HG03521 (cell line): ENCODE data around the gene CHST8.

Experiments
- ATAC-seq: cut with Tn5 transposase; IDR thresholded peaks from one replicate; pipeline ENCODE4 v1.9.1; 2021; ENCODE audit warnings: mild to moderate bottlenecking, moderate library complexity; ENCODE audit not compliant: unreplicated experiment

CHST8 gene

GRCh38 chr19:33756177-33756576 lies 134.4 kb downstream of the CHST8 start:
- ATAC-seq = no peak

- no peak for ATAC-seq
Observed at GRCh38 chr19:33758541-33759013, 136.8 kb downstream of the CHST8 start.

DNA sequence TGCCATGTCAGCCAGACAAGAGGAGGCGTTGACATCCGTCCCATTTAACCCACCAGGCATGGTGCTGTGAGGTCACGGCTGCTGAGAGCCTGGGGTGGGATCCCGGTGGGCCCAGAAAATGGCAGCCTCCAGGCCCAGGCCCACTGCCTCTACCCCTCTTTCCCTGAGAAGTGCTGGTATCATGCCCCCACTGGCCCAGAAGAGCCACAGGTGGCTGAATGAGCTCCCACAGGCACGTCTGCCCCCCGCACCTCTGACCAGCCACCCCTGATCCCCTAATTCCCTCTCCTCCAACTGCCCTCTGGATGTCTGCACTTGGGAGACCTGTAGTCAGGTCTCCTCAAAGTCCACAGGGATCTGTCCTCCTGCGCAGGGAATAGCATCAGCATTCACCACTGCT lies 137.6 kb downstream of the CHST8 start:
- ATAC-seq = no peak

- no peak for ATAC-seq
Observed at GRCh38 chr19:33763633-33764371, 142.0 kb downstream of the CHST8 start.

GRCh38 chr19:33766623-33767022 lies 144.9 kb downstream of the CHST8 start:
- ATAC-seq = no peak

GRCh38 chr19:33767898-33768413 lies 146.2 kb downstream of the CHST8 start:
- no peak for ATAC-seq

DNA sequence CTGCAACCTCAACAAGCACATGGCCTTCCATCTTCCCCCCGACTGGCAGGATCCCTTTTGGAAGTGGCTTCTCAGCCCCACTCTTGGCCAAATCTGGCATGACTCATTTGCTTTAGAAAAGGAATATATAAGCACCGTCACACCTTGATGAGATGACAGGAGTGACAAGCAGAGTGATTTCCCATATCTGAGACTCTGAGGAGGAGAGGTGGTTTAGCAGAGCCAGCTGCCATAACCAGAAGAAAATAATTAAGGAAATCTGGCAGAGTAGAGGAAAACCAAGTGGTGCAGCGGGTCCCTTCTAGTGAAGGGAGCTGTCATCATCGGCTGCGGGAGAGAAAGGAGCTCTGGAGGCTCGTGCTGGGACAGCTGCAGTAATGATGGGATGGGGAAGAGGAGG lies 147.5 kb downstream of the CHST8 start:
- no peak for ATAC-seq

DNA sequence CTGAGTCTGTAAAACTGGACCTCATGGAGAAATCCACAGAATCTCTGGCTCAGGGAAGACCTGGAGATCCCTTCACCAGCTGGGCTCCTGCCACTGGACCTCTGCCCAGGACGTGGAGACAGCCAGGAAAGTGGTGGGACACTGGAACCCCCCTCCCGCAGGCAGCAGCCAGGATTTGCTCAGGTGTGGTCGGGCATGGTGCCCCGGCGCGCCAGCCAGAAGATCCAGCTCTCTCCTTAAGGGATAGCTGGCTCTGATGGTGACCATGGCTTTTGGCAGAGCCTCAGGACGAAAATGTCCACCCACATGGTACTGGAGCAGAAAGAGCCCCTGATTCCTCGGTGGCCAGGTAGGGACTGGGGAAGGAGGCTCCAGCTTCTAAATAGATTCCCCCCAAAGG lies 148.4 kb downstream of the CHST8 start:
- no peak for ATAC-seq

DNA sequence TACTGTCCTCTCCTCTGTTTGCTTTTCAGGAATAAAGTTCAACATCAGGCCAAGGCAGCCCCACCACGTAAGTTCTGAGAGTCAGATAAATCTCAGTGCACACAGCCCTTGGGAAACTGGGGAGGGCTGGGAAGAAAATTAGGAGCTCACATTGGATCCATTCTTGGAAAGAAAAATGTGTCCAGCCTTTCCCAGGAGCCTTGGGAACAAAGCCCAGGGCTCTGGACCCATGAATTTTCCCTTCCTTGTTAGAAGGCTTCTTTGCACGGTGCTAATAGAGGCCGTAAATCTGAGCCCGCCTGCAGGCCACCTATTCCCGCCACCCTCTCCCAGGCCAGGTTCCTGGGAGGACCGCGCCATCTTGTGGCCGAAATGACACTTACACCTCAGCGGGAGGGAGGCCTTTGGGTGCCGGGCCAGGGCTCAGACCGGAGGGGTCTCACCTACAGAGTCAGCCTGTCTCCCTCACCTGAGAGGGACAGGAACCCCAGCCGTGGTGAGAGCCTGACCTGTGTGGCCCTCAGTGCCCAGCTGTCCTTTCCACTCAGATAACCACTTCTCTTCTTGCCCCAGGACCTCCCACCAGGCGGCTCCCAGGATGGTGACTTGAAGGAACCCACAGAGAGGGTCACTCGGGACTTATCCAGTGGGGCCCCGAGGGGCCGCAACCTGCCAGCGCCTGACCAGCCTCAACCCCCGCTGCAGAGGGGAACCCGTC lies 149.8 kb downstream of the CHST8 start:
- ATAC-seq = no peak

- ATAC-seq = no peak
Observed at GRCh38 chr19:33772102-33772857, 150.5 kb downstream of the CHST8 start.

GRCh38 chr19:33772858-33773180 lies 151.1 kb downstream of the CHST8 start:
- ATAC-seq = no peak

- no peak for ATAC-seq
Observed at GRCh38 chr19:33773704-33774624, 152.2 kb downstream of the CHST8 start.

DNA sequence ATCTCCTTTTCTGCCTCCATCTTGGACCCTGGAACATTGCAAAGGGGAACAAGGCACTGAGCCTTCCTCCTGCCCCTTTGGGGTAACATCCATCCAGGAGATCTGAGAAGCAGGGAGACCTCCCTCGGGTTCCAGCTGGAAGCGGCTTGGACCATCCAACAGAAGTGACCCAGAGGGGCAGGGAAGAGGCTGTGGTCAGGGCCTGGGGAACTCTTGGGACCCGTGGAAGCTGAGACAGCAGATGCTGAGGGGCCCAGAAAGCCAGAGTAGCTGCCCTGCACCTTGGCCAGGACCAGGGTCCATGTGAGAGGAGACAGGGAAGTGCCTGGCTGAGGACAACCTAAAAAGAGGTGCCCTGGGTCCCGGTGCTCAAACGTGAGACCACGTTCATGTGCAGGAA lies 153.0 kb downstream of the CHST8 start:
- no peak for ATAC-seq

- no peak for ATAC-seq
Observed at GRCh38 chr19:33775731-33776487, 154.2 kb downstream of the CHST8 start.

DNA sequence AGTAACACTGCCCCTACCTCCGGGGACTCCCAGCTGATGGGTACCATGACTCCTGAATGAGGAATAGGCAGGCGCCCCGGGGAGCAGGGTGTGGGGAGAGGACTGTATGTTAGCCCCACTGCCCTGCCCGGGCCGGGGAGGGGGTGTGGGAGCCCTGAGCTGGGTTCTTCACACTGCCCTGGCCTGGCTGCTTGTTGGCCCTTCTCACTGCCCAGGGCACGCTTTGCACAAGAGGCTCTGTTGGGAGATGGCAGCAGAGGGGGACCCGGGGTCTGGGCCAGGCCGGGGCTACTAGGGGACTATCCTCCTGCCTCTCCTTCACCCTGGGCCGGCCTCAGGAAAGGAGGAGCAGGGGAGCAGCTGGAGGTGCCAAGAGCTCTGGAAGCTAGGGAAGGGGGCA lies 155.6 kb downstream of the CHST8 start:
- no peak for ATAC-seq

DNA sequence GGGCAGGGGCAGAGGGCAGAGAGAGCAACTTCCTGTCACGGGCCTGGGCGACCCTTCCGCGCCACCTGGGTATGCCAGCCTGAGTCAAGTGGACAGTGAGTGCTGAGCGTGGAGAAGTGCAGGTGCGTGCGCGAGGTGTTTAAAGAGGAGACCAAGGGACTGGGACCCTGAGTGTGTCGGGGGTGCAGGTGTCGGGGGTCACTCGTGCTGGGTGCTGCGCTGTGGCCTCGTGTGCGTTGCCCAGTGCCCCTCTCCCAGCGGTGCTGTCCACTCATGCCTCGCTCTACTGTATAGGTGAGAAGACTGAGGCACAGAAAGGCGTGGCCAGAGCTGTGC lies 156.0 kb downstream of the CHST8 start:
- ATAC-seq = no peak

DNA sequence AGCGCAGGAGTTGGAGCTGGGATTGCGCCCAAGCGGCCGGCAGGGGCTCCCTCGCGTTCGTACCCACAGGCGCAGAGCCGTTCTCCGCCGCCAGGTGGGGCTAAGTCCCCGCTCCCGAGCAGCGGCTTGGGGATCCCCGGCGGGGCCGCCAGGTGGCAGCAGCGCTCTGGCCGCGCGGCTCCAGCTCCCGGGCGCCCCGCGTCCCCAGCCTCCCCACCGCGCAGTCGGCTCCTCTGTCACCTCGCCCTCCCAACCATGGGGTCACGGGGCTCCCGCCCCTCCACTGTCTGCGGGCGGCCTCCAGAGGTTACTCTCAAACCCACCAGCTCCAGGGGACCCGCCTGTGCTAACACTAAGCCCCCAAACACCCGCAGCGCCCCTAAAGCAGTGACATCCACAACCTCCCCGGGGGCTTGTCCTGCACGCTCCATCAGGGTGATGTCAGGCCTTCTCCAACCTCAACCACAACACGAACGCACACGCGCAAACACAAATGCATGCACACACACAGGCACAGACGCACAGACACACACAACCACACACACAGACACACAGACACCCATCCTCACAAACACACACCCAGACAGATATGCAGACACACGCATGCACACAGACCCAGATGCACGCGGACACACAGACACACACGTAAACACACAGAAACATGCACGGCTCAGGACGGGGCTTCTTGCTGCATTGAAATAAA lies 156.5 kb downstream of the CHST8 start:
- peak; percentile 90 for ATAC-seq

DNA sequence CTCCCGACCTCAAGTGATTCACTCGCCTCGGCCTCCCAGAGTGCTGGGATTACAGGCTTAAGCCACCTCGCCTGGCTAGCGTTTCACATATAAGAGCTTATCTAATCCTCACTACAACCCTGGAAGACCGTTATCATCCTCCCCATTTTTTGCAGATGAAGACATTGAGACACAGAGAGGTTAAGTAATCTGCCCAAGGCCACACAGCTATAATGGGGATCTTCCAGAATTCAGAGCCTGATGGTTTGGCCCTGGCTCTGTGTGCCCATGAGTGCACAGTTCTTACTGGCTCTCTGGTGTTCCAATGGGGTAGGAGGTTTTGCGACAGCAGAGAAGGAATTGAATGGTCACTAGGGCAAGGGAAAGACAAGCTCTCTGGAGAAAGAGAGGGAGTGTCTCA lies 158.1 kb downstream of the CHST8 start:
- ATAC-seq = no peak

DNA sequence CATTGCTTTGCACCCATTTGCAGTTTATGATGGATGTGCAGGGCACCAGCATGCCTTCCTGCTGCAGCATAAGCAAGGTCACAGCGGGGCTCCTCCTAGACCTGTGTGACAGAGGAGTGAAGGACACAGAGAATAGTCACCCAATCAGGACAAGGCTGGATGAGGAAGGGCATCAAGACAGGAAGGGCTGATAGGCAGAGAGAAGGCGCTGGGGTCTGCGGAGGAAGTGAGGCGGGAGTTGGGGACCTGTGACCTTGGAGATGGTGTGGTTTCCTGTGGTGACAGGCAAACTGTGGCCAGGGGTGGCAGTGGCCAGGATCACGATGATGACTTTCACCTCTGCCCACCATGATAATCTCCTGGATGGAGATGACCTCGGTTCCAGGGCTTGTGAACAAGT lies 158.5 kb downstream of the CHST8 start:
- ATAC-seq = no peak
